ENCODE results near the gene MARK4. TPM values are rescaled to one million over a fixed set of nuclear protein-coding genes. Genes with fewer than 3 reads are reported as not detected.

Gene MARK4
- total RNA-seq (2014; rRNA removed; shearing (Covaris generic); ENCODE audit: low replicate concordance) = 17.9 and 20.2 TPM in 2 replicates

DNA sequence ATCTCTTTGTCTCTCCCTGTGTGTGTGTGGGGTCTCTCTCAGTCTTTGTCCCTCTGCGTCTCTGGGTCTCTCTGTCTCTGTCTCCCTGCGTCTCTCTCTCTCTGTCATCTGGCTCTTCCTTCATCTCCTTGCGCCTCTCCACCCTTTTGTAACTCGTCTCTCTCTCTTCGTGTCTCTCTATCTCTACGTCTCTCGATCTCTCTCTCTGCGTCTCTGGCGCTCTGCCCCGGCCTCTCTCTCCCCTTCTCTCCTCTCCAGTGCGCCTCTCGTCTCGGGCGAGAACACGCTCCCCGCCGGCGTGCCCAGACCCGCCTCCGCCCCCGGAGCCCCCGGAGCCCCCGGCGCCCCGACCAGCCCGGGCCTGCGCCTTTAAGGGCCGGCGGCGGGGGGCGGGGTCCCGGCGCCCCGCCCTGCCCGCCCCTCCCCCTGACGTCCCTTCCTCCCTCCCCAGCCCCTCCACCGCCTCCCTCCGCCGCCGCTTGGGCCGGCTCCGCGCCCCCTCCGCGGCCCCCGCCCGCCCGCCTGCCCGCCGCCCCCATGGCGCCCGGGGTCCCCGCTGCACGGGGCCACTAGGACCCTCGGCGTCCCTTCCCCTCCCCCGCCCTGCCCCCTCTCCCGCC is at the start of gene MARK4:
MARK4 (plus strand) TSS at position 440 of the 620 bp plus-strand sequence. CDS start 318 bp downstream, outside the sequence.
- H3K4me3 ChIP-seq (ENCODE audit: low read length) = peak within 1 kb of the TSS; percentile 99
- H4K20me1 ChIP-seq (ENCODE audit: insufficient read depth, low read depth, low read length) = no peaks in the 10 kb centered on the region
- peaks cover 41% of the 10 kb centered on the region for H3K79me2 ChIP-seq (ENCODE audit: low read length)
- peak within 1 kb of the TSS; percentile 89 for H3K4me2 ChIP-seq (ENCODE audit: low read depth, low read length, poor library complexity, severe bottlenecking)
- H3K4me1 ChIP-seq (ENCODE audit: low read length) = peaks cover 28% of the 10 kb centered on the region
- H3K36me3 ChIP-seq (ENCODE audit: insufficient read depth, low read length) = no peaks in the 10 kb centered on the region
- H3K27me3 ChIP-seq (ENCODE audit: low read length) = no peaks in the 10 kb centered on the region
- H2AFZ ChIP-seq (ENCODE audit: low read length) = peak within 1 kb of the TSS; percentile 97
- no peaks in the 10 kb centered on the region for H3K9me3 ChIP-seq (ENCODE audit: low read length)
- H3K27ac ChIP-seq (ENCODE audit: low read length) = peak within 1 kb of the TSS; percentile 53
- H3K9me2 ChIP-seq (replicated peaks; ENCODE audit: insufficient read depth, low read length) = no peaks in the 10 kb centered on the region
- H3K9ac ChIP-seq (ENCODE audit: low read length) = peak within 1 kb of the TSS; percentile 97
- peak; percentile 85 for DNase-seq

DNA sequence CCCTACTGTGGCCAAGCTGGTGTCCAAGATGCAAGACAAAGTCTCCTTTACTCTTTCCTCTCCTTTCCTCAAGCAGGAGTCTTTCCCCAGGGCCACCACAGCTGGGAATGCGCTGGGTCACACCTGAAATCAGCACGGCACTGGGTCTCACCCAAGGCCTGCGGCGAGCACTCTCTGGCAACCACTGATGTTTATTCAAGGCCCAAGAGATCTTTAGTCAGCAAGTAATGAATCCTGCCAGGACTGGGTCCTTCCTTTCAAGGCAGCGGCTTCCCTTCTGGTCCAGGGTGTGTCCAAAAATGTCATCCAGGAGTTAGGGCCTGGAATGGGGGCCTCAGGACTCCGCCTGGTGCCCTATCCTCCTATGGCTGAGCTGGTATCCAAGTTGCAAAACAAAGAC is 48.4 kb upstream of the MARK4 start:
- no peak overlapping the region for H3K4me2 ChIP-seq (ENCODE audit: low read depth, low read length, poor library complexity, severe bottlenecking)
- no peak overlapping the region for H3K4me3 ChIP-seq (ENCODE audit: low read length)
- no peaks in the 10 kb centered on the region for H3K4me1 ChIP-seq (ENCODE audit: low read length)
- no peak overlapping the region for H3K9ac ChIP-seq (ENCODE audit: low read length)
- H2AFZ ChIP-seq (ENCODE audit: low read length) = no peak overlapping the region
- DNase-seq = no peak
- no peaks in the 10 kb centered on the region for H3K79me2 ChIP-seq (ENCODE audit: low read length)
- H4K20me1 ChIP-seq (ENCODE audit: insufficient read depth, low read depth, low read length) = no peaks in the 10 kb centered on the region
- no peak overlapping the region for H3K27ac ChIP-seq (ENCODE audit: low read length)
- H3K9me2 ChIP-seq (replicated peaks; ENCODE audit: insufficient read depth, low read length) = no peaks in the 10 kb centered on the region
- no peaks in the 10 kb centered on the region for H3K27me3 ChIP-seq (ENCODE audit: low read length)
- H3K9me3 ChIP-seq (ENCODE audit: low read length) = no peaks in the 10 kb centered on the region
- H3K36me3 ChIP-seq (ENCODE audit: insufficient read depth, low read length) = no peaks in the 10 kb centered on the region

DNA sequence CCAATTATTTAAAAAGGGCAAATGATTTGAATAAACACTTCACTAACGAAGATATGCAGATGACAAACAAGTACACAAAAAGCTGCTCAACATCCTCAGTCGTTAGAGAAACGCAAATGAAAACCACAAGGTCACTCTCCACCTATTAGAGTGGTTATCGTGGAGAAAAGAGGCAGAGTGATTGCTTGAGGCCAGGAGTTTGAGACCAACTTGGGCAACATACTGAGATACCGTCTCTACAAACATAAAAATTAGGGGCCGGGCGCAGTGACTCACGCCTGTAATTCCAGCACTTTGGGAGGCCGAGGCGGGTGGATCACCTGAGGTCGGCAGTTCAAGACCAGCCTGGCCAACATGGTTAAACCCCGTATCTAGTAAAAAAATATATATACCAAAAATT is 45.3 kb upstream of the MARK4 start:
- DNase-seq = no peak
- Histone ChIP-seq H3K4me1 (ENCODE audit: low read length) (no peaks in the 10 kb centered on the region), H3K27me3 (ENCODE audit: low read length) (no peaks in the 10 kb centered on the region), H3K27ac (ENCODE audit: low read length) (no peak overlapping the region), H3K4me2 (ENCODE audit: low read depth, low read length, poor library complexity, severe bottlenecking) (no peak overlapping the region), H3K9ac (ENCODE audit: low read length) (no peak overlapping the region), H3K9me3 (ENCODE audit: low read length) (no peaks in the 10 kb centered on the region), H3K36me3 (ENCODE audit: insufficient read depth, low read length) (no peaks in the 10 kb centered on the region), H3K4me3 (ENCODE audit: low read length) (no peak overlapping the region), H3K79me2 (ENCODE audit: low read length) (no peaks in the 10 kb centered on the region), H2AFZ (ENCODE audit: low read length) (no peak overlapping the region), H4K20me1 (ENCODE audit: insufficient read depth, low read depth, low read length) (no peaks in the 10 kb centered on the region), H3K9me2 (replicated peaks; ENCODE audit: insufficient read depth, low read length) (no peaks in the 10 kb centered on the region)

DNA sequence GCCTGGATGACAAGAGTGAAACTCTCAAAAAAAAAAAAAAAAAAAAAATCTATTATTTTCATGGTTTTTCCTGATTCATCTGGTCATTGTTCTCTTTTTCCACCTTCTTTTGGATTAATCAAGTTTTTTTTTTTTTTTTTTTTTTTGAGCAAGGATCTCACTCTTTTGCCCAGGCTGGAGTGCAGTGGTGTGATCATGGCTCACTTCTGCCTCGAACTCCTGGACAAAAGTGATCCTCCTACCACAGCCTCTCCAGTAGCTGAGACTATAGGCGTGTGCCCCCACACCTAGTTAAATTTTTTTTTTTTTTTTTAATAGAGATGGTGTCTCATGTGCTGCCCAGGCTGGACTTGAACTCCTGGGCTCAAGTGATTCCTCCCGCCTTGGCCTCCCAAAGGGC is 44.7 kb upstream of the MARK4 start:
- Histone ChIP-seq H4K20me1 (ENCODE audit: insufficient read depth, low read depth, low read length) (no peaks in the 10 kb centered on the region), H3K27me3 (ENCODE audit: low read length) (no peaks in the 10 kb centered on the region), H3K9me3 (ENCODE audit: low read length) (no peaks in the 10 kb centered on the region), H3K4me3 (ENCODE audit: low read length) (no peak overlapping the region), H3K27ac (ENCODE audit: low read length) (no peak overlapping the region), H3K9me2 (replicated peaks; ENCODE audit: insufficient read depth, low read length) (no peaks in the 10 kb centered on the region), H3K36me3 (ENCODE audit: insufficient read depth, low read length) (no peaks in the 10 kb centered on the region), H3K9ac (ENCODE audit: low read length) (no peak overlapping the region), H3K4me1 (ENCODE audit: low read length) (no peaks in the 10 kb centered on the region), H3K4me2 (ENCODE audit: low read depth, low read length, poor library complexity, severe bottlenecking) (no peak overlapping the region), H3K79me2 (ENCODE audit: low read length) (no peaks in the 10 kb centered on the region), H2AFZ (ENCODE audit: low read length) (no peak overlapping the region)
- DNase-seq = no peak

DNA sequence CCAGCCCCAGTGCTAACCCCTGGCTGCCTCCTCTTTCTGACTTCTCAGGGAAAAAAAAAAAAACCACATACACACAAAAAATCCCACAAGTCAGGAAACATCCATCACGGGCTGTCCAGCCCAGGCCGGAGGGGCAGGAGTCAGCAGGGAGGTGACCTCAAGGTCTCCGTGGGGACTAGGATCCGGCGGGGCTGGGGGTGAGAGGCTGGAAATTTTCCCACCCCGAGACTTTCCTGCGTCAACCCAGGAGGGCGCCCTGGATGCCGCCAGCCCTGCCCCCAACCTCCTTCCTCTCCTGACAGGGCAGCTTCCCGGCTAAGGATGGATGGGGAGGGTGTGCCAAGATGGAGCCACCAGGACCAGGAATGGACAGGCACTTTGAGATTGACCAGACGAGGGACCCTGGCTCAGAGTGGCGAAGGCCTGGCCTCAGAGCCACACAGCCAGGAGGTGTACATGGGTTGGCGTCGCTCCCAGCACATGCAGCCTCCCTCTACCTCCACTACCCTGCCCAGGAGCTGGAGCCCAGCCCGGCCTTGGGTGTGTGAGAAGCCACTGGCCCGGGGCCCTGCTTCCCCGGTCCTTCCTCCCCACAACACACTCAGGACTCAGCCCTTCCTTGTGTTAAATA is 39.2 kb upstream of the MARK4 start:
- Histone ChIP-seq H3K27ac (ENCODE audit: low read length) (no peak overlapping the region), H2AFZ (ENCODE audit: low read length) (no peak overlapping the region), H3K9ac (ENCODE audit: low read length) (no peak overlapping the region), H3K27me3 (ENCODE audit: low read length) (no peaks in the 10 kb centered on the region), H3K4me1 (ENCODE audit: low read length) (no peaks in the 10 kb centered on the region), H3K4me3 (ENCODE audit: low read length) (no peak overlapping the region), H3K9me3 (ENCODE audit: low read length) (no peaks in the 10 kb centered on the region), H3K9me2 (replicated peaks; ENCODE audit: insufficient read depth, low read length) (no peaks in the 10 kb centered on the region), H4K20me1 (ENCODE audit: insufficient read depth, low read depth, low read length) (no peaks in the 10 kb centered on the region), H3K4me2 (ENCODE audit: low read depth, low read length, poor library complexity, severe bottlenecking) (no peak overlapping the region), H3K36me3 (ENCODE audit: insufficient read depth, low read length) (no peaks in the 10 kb centered on the region), H3K79me2 (ENCODE audit: low read length) (no peaks in the 10 kb centered on the region)
- DNase-seq = no peak

DNA sequence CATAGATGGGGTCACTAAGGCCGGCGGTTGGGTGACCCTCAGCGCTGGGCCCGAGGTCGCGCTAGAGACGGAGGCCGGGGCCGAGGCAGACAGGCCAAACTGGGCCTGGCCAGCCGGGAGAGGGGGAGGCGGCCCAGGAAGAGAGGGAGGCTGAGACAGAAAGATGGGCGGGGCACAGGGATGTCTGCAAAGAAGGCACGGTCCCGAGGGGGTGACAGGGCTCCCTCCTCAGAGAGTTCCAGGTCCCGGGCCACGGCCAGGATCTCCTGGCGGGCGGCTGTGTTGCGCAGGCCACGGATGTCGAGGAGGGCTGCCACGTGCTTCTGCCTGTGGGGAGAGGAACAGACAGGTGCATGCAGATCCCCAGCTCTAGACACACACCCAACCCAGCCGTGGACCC is 38.0 kb upstream of the MARK4 start:
- H3K9me2 ChIP-seq (replicated peaks; ENCODE audit: insufficient read depth, low read length) = no peaks in the 10 kb centered on the region
- no peak for DNase-seq
- H2AFZ ChIP-seq (ENCODE audit: low read length) = no peak overlapping the region
- H3K4me1 ChIP-seq (ENCODE audit: low read length) = no peaks in the 10 kb centered on the region
- no peak overlapping the region for H3K9ac ChIP-seq (ENCODE audit: low read length)
- H3K36me3 ChIP-seq (ENCODE audit: insufficient read depth, low read length) = no peaks in the 10 kb centered on the region
- H3K27ac ChIP-seq (ENCODE audit: low read length) = no peak overlapping the region
- no peaks in the 10 kb centered on the region for H3K27me3 ChIP-seq (ENCODE audit: low read length)
- no peak overlapping the region for H3K4me3 ChIP-seq (ENCODE audit: low read length)
- no peaks in the 10 kb centered on the region for H4K20me1 ChIP-seq (ENCODE audit: insufficient read depth, low read depth, low read length)
- H3K9me3 ChIP-seq (ENCODE audit: low read length) = no peaks in the 10 kb centered on the region
- no peaks in the 10 kb centered on the region for H3K79me2 ChIP-seq (ENCODE audit: low read length)
- H3K4me2 ChIP-seq (ENCODE audit: low read depth, low read length, poor library complexity, severe bottlenecking) = no peak overlapping the region

DNA sequence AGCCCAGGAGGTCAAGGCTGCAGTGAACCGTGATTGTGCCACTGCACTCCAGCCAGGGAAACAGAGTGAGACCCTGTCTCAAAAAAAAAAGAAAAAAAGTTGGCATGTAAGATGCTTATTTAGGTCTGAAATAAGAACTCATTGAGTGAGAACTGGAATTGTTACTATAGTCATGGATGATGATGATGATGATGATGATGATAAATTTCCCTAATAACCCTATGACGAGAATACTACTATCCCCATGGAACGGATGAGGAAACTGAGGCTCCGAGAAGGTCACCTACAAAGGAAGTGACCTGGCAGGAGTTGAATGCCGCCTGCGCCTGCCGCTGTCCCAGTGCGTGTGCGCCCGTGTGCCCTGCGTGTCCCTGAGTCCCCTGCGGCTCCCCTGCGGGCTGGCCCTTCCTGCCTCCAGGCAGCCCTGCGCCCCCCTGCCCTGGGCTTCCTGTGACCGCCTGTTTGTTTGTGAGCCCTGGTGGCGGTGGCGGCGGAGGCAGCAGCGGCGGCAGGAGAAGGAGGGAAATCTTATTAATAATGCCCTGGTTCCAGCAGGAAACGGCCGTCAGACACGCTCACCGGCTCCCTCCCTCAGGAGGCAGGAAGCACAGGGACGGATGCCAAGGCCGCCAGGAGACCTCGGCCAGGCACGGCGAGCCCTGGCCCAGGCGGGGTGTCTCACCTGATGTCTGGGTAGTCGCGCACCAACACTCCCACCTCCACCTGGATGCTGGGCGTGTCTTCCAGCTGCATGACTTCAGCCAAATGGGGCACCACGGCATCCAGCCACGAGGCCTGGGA is 35.5 kb upstream of the MARK4 start:
- Histone ChIP-seq H4K20me1 (ENCODE audit: insufficient read depth, low read depth, low read length) (no peaks in the 10 kb centered on the region), H3K79me2 (ENCODE audit: low read length) (no peaks in the 10 kb centered on the region), H3K9ac (ENCODE audit: low read length) (no peak overlapping the region), H3K27me3 (ENCODE audit: low read length) (no peaks in the 10 kb centered on the region), H3K9me3 (ENCODE audit: low read length) (no peaks in the 10 kb centered on the region), H3K4me2 (ENCODE audit: low read depth, low read length, poor library complexity, severe bottlenecking) (no peak overlapping the region), H3K9me2 (replicated peaks; ENCODE audit: insufficient read depth, low read length) (no peaks in the 10 kb centered on the region), H3K4me3 (ENCODE audit: low read length) (no peak overlapping the region), H3K27ac (ENCODE audit: low read length) (no peak overlapping the region), H3K4me1 (ENCODE audit: low read length) (no peaks in the 10 kb centered on the region), H3K36me3 (ENCODE audit: insufficient read depth, low read length) (no peaks in the 10 kb centered on the region), H2AFZ (ENCODE audit: low read length) (no peak overlapping the region)
- DNase-seq = no peak

DNA sequence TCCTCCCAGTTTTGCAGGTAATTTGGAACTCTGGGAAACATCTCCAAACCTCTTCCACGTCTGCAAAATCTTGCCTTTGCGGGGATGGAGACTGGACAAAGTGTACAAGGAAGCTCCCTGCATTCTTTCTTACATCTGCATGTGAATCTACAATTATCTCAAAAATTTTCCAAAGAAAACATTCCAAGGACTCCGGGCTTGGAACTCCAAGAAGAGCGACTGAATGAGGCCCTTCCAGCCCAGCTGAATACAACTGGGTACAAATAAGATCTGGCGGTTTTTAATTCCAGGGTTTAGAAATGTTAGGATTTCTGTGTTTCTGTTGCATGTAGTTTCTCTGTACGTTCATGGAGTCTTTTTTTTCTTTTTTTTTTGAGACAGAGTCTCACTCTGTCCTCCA is 34.4 kb upstream of the MARK4 start:
- Histone ChIP-seq H3K4me1 (ENCODE audit: low read length) (no peaks in the 10 kb centered on the region), H3K9me2 (replicated peaks; ENCODE audit: insufficient read depth, low read length) (no peaks in the 10 kb centered on the region), H3K4me3 (ENCODE audit: low read length) (no peak overlapping the region), H3K27me3 (ENCODE audit: low read length) (no peaks in the 10 kb centered on the region), H3K9me3 (ENCODE audit: low read length) (no peaks in the 10 kb centered on the region), H4K20me1 (ENCODE audit: insufficient read depth, low read depth, low read length) (no peaks in the 10 kb centered on the region), H3K36me3 (ENCODE audit: insufficient read depth, low read length) (no peaks in the 10 kb centered on the region), H2AFZ (ENCODE audit: low read length) (no peak overlapping the region), H3K9ac (ENCODE audit: low read length) (no peak overlapping the region), H3K27ac (ENCODE audit: low read length) (no peak overlapping the region), H3K79me2 (ENCODE audit: low read length) (no peaks in the 10 kb centered on the region), H3K4me2 (ENCODE audit: low read depth, low read length, poor library complexity, severe bottlenecking) (no peak overlapping the region)
- no peak for DNase-seq
